Measurements from ENCODE around the gene PEPD. TPM values are rescaled to one million over a fixed set of nuclear protein-coding genes. Genes with fewer than 3 reads are reported as not detected.

Gene PEPD
- total RNA-seq, 1 experiment from 2014 or later, result 40.5 TPM

DNA sequence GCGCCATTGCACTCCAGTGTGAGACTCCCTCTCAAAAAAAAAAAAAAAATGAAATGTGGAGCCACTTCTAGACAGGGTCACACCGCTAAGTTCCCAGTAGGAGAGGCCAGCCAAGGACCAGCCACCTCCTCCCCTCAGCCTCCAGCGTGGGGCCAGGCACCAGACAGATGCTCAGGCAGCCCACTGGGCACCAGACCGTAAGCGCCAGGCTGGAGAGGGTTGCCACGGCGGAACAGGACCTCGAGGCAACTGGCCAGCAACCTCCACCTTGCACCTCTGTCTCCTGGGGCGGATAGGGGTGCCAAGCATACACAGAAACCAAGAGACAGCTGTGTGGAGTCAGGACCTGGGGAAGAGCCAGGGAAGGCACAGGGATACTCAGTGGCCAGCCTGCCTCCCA lies 3.7 kb downstream of the PEPD start:
- H4K20me1 ChIP-seq (ENCODE audit: insufficient read depth), result no peaks in the 10 kb centered on the region
- no peak overlapping the region for H3K4me3 ChIP-seq (replicated peaks in 1 of 2; ENCODE audit: low read depth in 1 of 2, low read length in 2 of 2)
- no peak overlapping the region for H2AFZ ChIP-seq (ENCODE audit: low read depth, low read length, poor library complexity, severe bottlenecking)
- H3K79me2 ChIP-seq (ENCODE audit: insufficient read depth, low read length), result peaks cover 10% of the 10 kb centered on the region; the same call in 1 of the 2 replicates
- no peaks in the 10 kb centered on the region for H3K36me3 ChIP-seq (ENCODE audit: control insufficient read depth in 1 of 2, insufficient read depth in 2 of 2, low read length in 2 of 2)
- intact Hi-C loops (cut with micrococcal nuclease), result no loop called here
- ATAC-seq, result no peak
- DNase-seq (ENCODE audit: low read depth, low spot score), result no peak
- no TSS peak for BruUV-seq (replicated peaks)
- CTCF ChIA-PET, result no interaction called here
- H3K4me2 ChIP-seq (ENCODE audit: low read length), result no peak overlapping the region
- no peaks in the 10 kb centered on the region for H3K27me3 ChIP-seq (ENCODE audit: insufficient read depth, low read length)
- H3K4me1 ChIP-seq (ENCODE audit: control insufficient read depth in 1 of 2, insufficient read depth in 2 of 2, low read length in 2 of 2), result peaks cover 7 to 18% of the 10 kb centered on the region in 2 experiments; a peak in 3 of 4 replicates
- H3K9ac ChIP-seq (ENCODE audit: low read length), result no peak overlapping the region
- POLR2A ChIA-PET, result no interaction called here
- no peak for TF ChIP-seq POLR2A (IDR thresholded peaks at IDR 0.05; ENCODE audit: borderline replicate concordance, extremely low read depth, insufficient read depth, insufficient read length)
- TF ChIP-seq, protein P1, sequence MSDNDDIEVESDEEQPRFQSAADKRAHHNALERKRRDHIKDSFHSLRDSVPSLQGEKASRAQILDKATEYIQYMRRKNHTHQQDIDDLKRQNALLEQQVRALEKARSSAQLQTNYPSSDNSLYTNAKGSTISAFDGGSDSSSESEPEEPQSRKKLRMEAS (IDR thresholded peaks at IDR 0.05), result no peak
- H3K9me3 ChIP-seq (ENCODE audit: control insufficient read depth in 1 of 2, insufficient read depth in 1 of 2, low read depth in 1 of 2, low read length in 2 of 2), result no peaks in the 10 kb centered on the region
- RAD21 ChIA-PET (ENCODE audit: low non-redundant PET in 1 of 2, low total read pairs in 2 of 2, uncharacterized antibody in 2 of 2, unreplicated experiment in 2 of 2), result no interaction called here
- H3K9me2 ChIP-seq (ENCODE audit: insufficient read depth), result no peaks in the 10 kb centered on the region
- H3K27ac ChIP-seq (ENCODE audit: low read depth, low read length), result no peak overlapping the region

DNA sequence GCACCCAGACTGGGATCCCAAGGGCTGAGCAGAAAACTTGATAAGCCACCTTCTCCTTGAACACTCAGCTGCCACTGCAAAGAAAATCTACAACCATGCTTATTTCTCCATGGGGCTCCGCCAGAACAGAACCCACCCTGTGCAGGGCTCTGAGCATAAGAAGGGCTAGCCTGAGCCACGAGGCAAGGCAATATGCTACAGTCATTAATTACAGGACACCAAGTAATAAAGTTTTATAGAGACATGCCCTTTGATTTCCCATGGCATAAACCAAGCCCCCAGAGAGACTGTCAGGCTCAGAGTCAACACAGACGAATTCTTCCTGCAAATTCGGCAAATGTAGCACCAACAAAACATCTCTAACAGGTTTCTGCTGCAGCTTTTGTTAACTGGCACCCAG lies 5.7 kb downstream of the PEPD start:
- no peak for DNase-seq (ENCODE audit: low read depth, low spot score)
- ChIA-PET CTCF (no interaction called here), POLR2A (no interaction called here), RAD21 (ENCODE audit: low non-redundant PET in 1 of 2, low total read pairs in 2 of 2, uncharacterized antibody in 2 of 2, unreplicated experiment in 2 of 2) (no interaction called here)
- Histone ChIP-seq H3K27ac (ENCODE audit: low read depth, low read length) (no peak overlapping the region), H2AFZ (ENCODE audit: low read depth, low read length, poor library complexity, severe bottlenecking) (no peak overlapping the region), H3K9ac (ENCODE audit: low read length) (no peak overlapping the region), H3K4me2 (ENCODE audit: low read length) (no peak overlapping the region), H4K20me1 (ENCODE audit: insufficient read depth) (no peaks in the 10 kb centered on the region), H3K4me3 (replicated peaks in 1 of 2; ENCODE audit: low read depth in 1 of 2, low read length in 2 of 2) (no peak overlapping the region), H3K9me3 (ENCODE audit: control insufficient read depth in 1 of 2, insufficient read depth in 1 of 2, low read depth in 1 of 2, low read length in 2 of 2) (no peaks in the 10 kb centered on the region), H3K36me3 (ENCODE audit: control insufficient read depth in 1 of 2, insufficient read depth in 2 of 2, low read length in 2 of 2) (no peaks in the 10 kb centered on the region), H3K79me2 (ENCODE audit: insufficient read depth, low read length) (peaks cover 7% of the 10 kb centered on the region; the same call in 1 of the 2 replicates), H3K9me2 (ENCODE audit: insufficient read depth) (no peaks in the 10 kb centered on the region), H3K4me1 (ENCODE audit: control insufficient read depth in 1 of 2, insufficient read depth in 2 of 2, low read length in 2 of 2) (peaks cover 4 to 9% of the 10 kb centered on the region in 2 experiments; a peak in 3 of 4 replicates), H3K27me3 (ENCODE audit: insufficient read depth, low read length) (no peaks in the 10 kb centered on the region)
- ATAC-seq, result no peak
- intact Hi-C loops (cut with micrococcal nuclease), result no loop called here
- TF ChIP-seq FOSL1 (IDR thresholded peaks at IDR 0.05; ENCODE audit: low read depth) (no peak), ZFX (IDR thresholded peaks at IDR 0.05) (no peak), CEBPB (IDR thresholded peaks at IDR 0.05; ENCODE audit: low read depth) (no peak), ZNF274 (IDR thresholded peaks at IDR 0.05; ENCODE audit: low read depth, low read length) (no peak), SRF (IDR thresholded peaks at IDR 0.05; ENCODE audit: low read depth) (no peak), YY1 (IDR thresholded peaks at IDR 0.05; ENCODE audit: extremely low read depth, insufficient replicate concordance, low read depth, low read length) (no peak), JUND (IDR thresholded peaks at IDR 0.05) (no peak)
- TF ChIP-seq, protein P1 (IDR thresholded peaks at IDR 0.05), result no peak
- TF ChIP-seq, protein P2, sequence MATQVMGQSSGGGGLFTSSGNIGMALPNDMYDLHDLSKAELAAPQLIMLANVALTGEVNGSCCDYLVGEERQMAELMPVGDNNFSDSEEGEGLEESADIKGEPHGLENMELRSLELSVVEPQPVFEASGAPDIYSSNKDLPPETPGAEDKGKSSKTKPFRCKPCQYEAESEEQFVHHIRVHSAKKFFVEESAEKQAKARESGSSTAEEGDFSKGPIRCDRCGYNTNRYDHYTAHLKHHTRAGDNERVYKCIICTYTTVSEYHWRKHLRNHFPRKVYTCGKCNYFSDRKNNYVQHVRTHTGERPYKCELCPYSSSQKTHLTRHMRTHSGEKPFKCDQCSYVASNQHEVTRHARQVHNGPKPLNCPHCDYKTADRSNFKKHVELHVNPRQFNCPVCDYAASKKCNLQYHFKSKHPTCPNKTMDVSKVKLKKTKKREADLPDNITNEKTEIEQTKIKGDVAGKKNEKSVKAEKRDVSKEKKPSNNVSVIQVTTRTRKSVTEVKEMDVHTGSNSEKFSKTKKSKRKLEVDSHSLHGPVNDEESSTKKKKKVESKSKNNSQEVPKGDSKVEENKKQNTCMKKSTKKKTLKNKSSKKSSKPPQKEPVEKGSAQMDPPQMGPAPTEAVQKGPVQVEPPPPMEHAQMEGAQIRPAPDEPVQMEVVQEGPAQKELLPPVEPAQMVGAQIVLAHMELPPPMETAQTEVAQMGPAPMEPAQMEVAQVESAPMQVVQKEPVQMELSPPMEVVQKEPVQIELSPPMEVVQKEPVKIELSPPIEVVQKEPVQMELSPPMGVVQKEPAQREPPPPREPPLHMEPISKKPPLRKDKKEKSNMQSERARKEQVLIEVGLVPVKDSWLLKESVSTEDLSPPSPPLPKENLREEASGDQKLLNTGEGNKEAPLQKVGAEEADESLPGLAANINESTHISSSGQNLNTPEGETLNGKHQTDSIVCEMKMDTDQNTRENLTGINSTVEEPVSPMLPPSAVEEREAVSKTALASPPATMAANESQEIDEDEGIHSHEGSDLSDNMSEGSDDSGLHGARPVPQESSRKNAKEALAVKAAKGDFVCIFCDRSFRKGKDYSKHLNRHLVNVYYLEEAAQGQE (IDR thresholded peaks at IDR 0.05; ENCODE audit: low read depth), result no peak
- no TSS peak for BruUV-seq (replicated peaks)

Measured in HCT116 (cell line).